IMR-90 (cell line): ENCODE results near the gene RNF41. TPM values are rescaled to one million over a fixed set of nuclear protein-coding genes. Genes with fewer than 3 reads are reported as not detected.
A peak's percentile ranks its signal among the peaks of the same experiment; 100 is the strongest.

Experiments used
- ATAC-seq: fragments of 200-7000 bp; cut with Tn5 transposase; 2 replicates; pipeline ENCODE4 v1.9.1; 2020; ENCODE audit warnings: low read depth, mild to moderate bottlenecking, moderate library complexity
- BruUV-seq: library from RNA; stranded (reverse); fragments of 400-500 nt; replicated peaks from 2 replicates; lab custom pipeline; 2021; lab: Mats Ljungman, UMichigan
- CTCF ChIA-PET: fragments of 300-600 bp; formaldehyde crosslinking; extraction: SDS; loops from one replicate; lab custom pipeline; 2021; ENCODE audit warnings: antibody characterized with exemption; lab: Yijun Ruan, JAX
- POLR2A ChIA-PET: fragments of 300-600 bp; sonication (Branson Sonifier 250); formaldehyde crosslinking; loops from one replicate; lab custom pipeline; 2022; ENCODE audit warnings: antibody characterized with exemption; ENCODE audit not compliant: unreplicated experiment; lab: Charles Lee
- DNase-seq: peaks from one replicate; pipeline ENCODE4 v3.0.0; 2013
- H2AFZ ChIP-seq: replicated peaks from 2 replicates; pipeline ENCODE3; 2013; ENCODE audit warnings: low read length, mild to moderate bottlenecking; ENCODE audit not compliant: poor library complexity
- H2AK5ac ChIP-seq: 2 replicates; pipeline ENCODE4 v1.6.1; 2013; ENCODE audit warnings: low read depth, low read length, inconsistent platforms
- H2AK9ac ChIP-seq: replicated peaks from 2 replicates; pipeline ENCODE3; 2013; ENCODE audit warnings: mild to moderate bottlenecking, low read depth, low read length, moderate library complexity; ENCODE audit not compliant: poor library complexity
- H2BK120ac ChIP-seq: 2 replicates; pipeline ENCODE4 v1.6.1; 2013; ENCODE audit warnings: low read depth, low read length, inconsistent platforms
- H2BK15ac ChIP-seq: 3 replicates; pipeline ENCODE4 v1.6.1; 2013; ENCODE audit warnings: low read depth, low read length, inconsistent platforms
- H2BK20ac ChIP-seq: 2 replicates; pipeline ENCODE4 v1.6.1; 2013; ENCODE audit warnings: low read depth, mild to moderate bottlenecking, inconsistent platforms, low read length, moderate library complexity
- H2BK5ac ChIP-seq: 2 replicates; pipeline ENCODE4 v1.6.1; 2013; ENCODE audit warnings: mild to moderate bottlenecking, low read depth, low read length, inconsistent platforms; ENCODE audit not compliant: poor library complexity, severe bottlenecking
- H3K14ac ChIP-seq: replicated peaks from 2 replicates; pipeline ENCODE4 v1.6.1; 2013; ENCODE audit warnings: low read depth, low read length, inconsistent platforms
- H3K18ac ChIP-seq: 2 replicates; pipeline ENCODE4 v1.6.1; 2013; ENCODE audit warnings: low read depth, low read length, control low read depth
- H3K23ac ChIP-seq: 2 replicates; pipeline ENCODE4 v1.6.1; 2013; ENCODE audit warnings: low read depth, low read length, inconsistent platforms
- H3K27ac ChIP-seq: 2 replicates; pipeline ENCODE4 v1.5.1; 2013; ENCODE audit warnings: mild to moderate bottlenecking, control low read depth, low read length; ENCODE audit not compliant: insufficient read depth
- H3K27me3 ChIP-seq: 2 replicates; pipeline ENCODE4 v1.6.1; 2013; ENCODE audit warnings: low read length; ENCODE audit not compliant: control insufficient read depth, insufficient read depth
- H3K36me3 ChIP-seq: 2 replicates; pipeline ENCODE4 v1.6.1; 2013; ENCODE audit warnings: low read length, mixed read lengths; ENCODE audit not compliant: control insufficient read depth, insufficient read depth
- H3K4ac ChIP-seq: 2 replicates; pipeline ENCODE4 v1.6.1; 2013; ENCODE audit warnings: low read depth, low read length, inconsistent platforms
- H3K4me1 ChIP-seq: 2 replicates; pipeline ENCODE4 v1.6.1; 2013; ENCODE audit warnings: low read length, mixed read lengths; ENCODE audit not compliant: control insufficient read depth, insufficient read depth
- H3K4me2 ChIP-seq: 2 replicates; pipeline ENCODE4 v1.6.1; 2013; ENCODE audit warnings: low read depth, mild to moderate bottlenecking, control low read depth, low read length, moderate library complexity
- H3K4me3 ChIP-seq: 2 replicates; pipeline ENCODE4 v1.5.1; 2013; ENCODE audit warnings: low read depth, mild to moderate bottlenecking, control low read depth, low read length, moderate library complexity; ENCODE audit not compliant: insufficient read depth
- H3K56ac ChIP-seq: 2 replicates; pipeline ENCODE4 v1.6.1; 2013; ENCODE audit warnings: low read length, inconsistent platforms; ENCODE audit not compliant: insufficient read depth; ENCODE audit errors: extremely low read depth
- H3K79me1 ChIP-seq, 2 experiments: 2 replicates each; pipeline ENCODE4 v1.6.1; 2013; ENCODE audit warnings: low read length in 2 of 2, inconsistent platforms in 1 of 2, low read depth in 1 of 2
- H3K9ac ChIP-seq: 2 replicates; pipeline ENCODE4 v1.6.1; 2013; ENCODE audit warnings: low read depth, low read length, control low read depth
- H3K9me1 ChIP-seq: 2 replicates; pipeline ENCODE4 v1.6.1; 2013; ENCODE audit warnings: low read length, inconsistent platforms; ENCODE audit not compliant: insufficient read depth
- H3K9me3 ChIP-seq: 2 replicates; pipeline ENCODE4 v1.6.1; 2013; ENCODE audit warnings: low read length; ENCODE audit not compliant: control insufficient read depth, insufficient read depth
- H4K20me1 ChIP-seq: 2 replicates; pipeline ENCODE4 v1.6.1; 2013; ENCODE audit warnings: low read length, inconsistent platforms; ENCODE audit not compliant: insufficient read depth
- H4K5ac ChIP-seq: 2 replicates; pipeline ENCODE4 v1.6.1; 2013; ENCODE audit warnings: mild to moderate bottlenecking, low read depth, low read length, control low read depth
- H4K8ac ChIP-seq, 2 experiments: 2 replicates each; pipeline ENCODE4 v1.6.1; 2013; ENCODE audit warnings: low read depth in 2 of 2, low read length in 2 of 2, control low read depth in 1 of 2, inconsistent platforms in 1 of 2
- H4K91ac ChIP-seq: 2 replicates; pipeline ENCODE4 v1.6.1; 2013; ENCODE audit warnings: low read depth, low read length, inconsistent platforms; ENCODE audit not compliant: insufficient read depth
- CEBPB ChIP-seq: IDR thresholded peaks from 2 replicates; pipeline ENCODE4 v1.6.1; 2012; ENCODE audit warnings: low read depth, low read length, improper control_type of control experiment
- MAFK ChIP-seq: IDR thresholded peaks from 2 replicates; pipeline ENCODE4 v1.6.1; 2012; ENCODE audit warnings: low read depth, low read length, improper control_type of control experiment
- MAZ ChIP-seq: IDR thresholded peaks from 2 replicates; pipeline ENCODE4 v1.6.1; 2012; ENCODE audit warnings: low read depth, mild to moderate bottlenecking, low read length, improper control_type of control experiment, moderate library complexity, borderline replicate concordance
- RAD21 ChIP-seq: IDR thresholded peaks from 2 replicates; pipeline ENCODE4 v1.6.1; 2012; ENCODE audit warnings: low read length, improper control_type of control experiment
- RFX5 ChIP-seq: IDR thresholded peaks from 2 replicates; pipeline ENCODE4 v1.8.0; 2012; ENCODE audit warnings: low read depth, mild to moderate bottlenecking, low read length, moderate library complexity
- SMC3 ChIP-seq: fragments of 150-350 bp; IDR thresholded peaks from 2 replicates; pipeline ENCODE4 v1.6.1; 2016; ENCODE audit warnings: low read depth, mild to moderate bottlenecking, antibody characterized with exemption, low read length, moderate library complexity
- WGBS, 2 experiments: methylation state at CpG; one replicate each; pipeline versions ENCODE4 v1.1.5 to v1.1.7; 2013; ENCODE audit warnings: missing lambda C conversion rate in 2 of 2; ENCODE audit not compliant: insufficient read length in 1 of 2; ENCODE audit errors: extremely low coverage in 2 of 2; 5-methylcytosine and 5-hydroxymethylcytosine counted together
- dilution Hi-C: fragments of 300-500 bp; cut with HindIII; formaldehyde crosslinking; loops from one replicate; pipeline ENCODE4 v1.14.3; 2018; ENCODE audit warnings: low sequenced_read_pairs; ENCODE audit not compliant: unreplicated experiment
- in situ Hi-C: fragments of 300-500 bp; cut with MboI; formaldehyde crosslinking; loops from 3 replicates; pipeline ENCODE4 v1.14.3; 2019; ENCODE audit warnings: low sequenced_read_pairs, inconsistent platforms, mixed read lengths
- intact Hi-C: fragments of 100-400 bp; cut with micrococcal nuclease; formaldehyde crosslinking; loops from 2 replicates; pipeline ENCODE4 v1.10.0; 2022
- polyA plus RNA-seq, 3 experiments: library from polyadenylated mRNA; depleted of rRNA; stranded (reverse); fragments of >200 nt; gene quantifications; 2 replicates each; pipeline ENCODE4 v1.2.3, GENCODE V29; 2012; ENCODE audit warnings: low replicate concordance in 1 of 3
- total RNA-seq: library from RNA; depleted of rRNA; stranded (reverse); fragments of >200 nt; gene quantifications from 2 replicates; pipeline ENCODE4 v1.2.3, GENCODE V29; 2012
- TF ChIP-seq, protein P1 (sequence below): conservative IDR thresholded peaks from 2 replicates; pipeline ENCODE4 v1.5.1; 2012; ENCODE audit warnings: mild to moderate bottlenecking, low read depth, low read length, improper control_type of control experiment

RNF41 gene
- total and polyA plus RNA-seq, 2 of the 4 experiments (the other 2 are of a cell fraction): 112 to 272 TPM

DNA sequence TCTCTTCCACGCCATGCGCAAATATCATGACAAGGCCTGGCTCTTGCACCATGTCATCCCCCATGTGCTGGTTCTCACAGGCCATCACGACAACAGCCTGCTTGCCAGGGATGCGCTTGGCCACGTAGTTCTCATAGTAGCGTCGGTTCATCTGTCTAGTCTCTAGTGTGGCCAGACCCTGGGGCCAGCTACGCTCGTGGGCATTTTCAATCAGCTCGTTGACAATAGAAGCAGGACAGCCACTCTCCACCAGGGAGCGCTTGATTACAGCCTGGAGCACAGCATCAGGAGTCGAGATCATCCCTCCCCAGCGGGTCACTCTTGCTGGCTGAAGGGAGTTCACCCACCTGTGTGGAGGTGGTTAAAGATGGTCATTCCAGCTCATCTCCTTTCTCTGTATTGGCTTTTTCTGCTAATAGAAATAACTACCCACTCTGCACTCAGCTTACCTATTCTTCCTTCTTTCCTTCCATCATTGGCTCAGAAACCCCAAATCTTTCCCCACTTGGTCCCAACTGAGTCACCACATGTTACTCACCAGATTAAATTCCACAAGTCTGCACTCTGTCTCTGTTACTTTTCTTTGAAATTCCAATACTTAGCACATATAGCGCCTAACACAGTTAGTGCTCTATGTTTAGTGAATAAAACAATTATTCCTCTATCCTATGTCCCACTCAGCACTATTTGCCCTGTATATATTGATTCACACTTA, 15.1 kb downstream of the RNF41 start:
- H3K27me3 ChIP-seq: no peaks in the 10 kb centered on the region
- no peak overlapping the region for H2AFZ ChIP-seq
- H4K8ac ChIP-seq: no peak overlapping the region
- H3K9me1 ChIP-seq: no peaks in the 10 kb centered on the region; the same call in 1 of the 2 replicates
- H3K4me2 ChIP-seq: no peak overlapping the region
- no peak overlapping the region for H2BK15ac ChIP-seq
- dilution Hi-C loops (no loop called here), in situ Hi-C loops (no loop called here), intact Hi-C loops (loop anchor here (2.0 kb wide), 1 partner anchor 14 kb away; the partner anchor contains the start of gene RNF41)
- H3K9ac ChIP-seq: no peak overlapping the region
- H3K56ac ChIP-seq: no peak overlapping the region
- H2BK5ac ChIP-seq: no peak overlapping the region
- no peak overlapping the region for H2BK120ac ChIP-seq
- no peaks in the 10 kb centered on the region for H3K9me3 ChIP-seq
- H3K79me1 ChIP-seq: peaks cover 10 to 36% of the 10 kb centered on the region in 2 experiments
- POLR2A ChIA-PET: interaction anchor here (1.3 kb wide), 1 partner anchor 15 kb away, joined by 4 read pairs; the partner anchor contains the start of gene RNF41
- no peak overlapping the region for H3K23ac ChIP-seq
- 79% methylated on average over 6 of the region's 14 CpGs; no CpG with 5 or more reads in 1 of the 2 experiments for WGBS, 2 experiments
- peak overlapping the region; percentile 70; the same call in 1 of the 2 replicates for H2AK5ac ChIP-seq
- peaks cover 45% of the 10 kb centered on the region for H3K36me3 ChIP-seq
- no peak overlapping the region for H3K4me3 ChIP-seq
- TF ChIP-seq RFX5 (no peak), MAFK (0 out of 2 replicates have a peak, but pooled peaks have one; percentile 10), SMC3 (peak; percentile 44), RAD21 (peak; percentile 57), CEBPB (peak; percentile 72), MAZ (no peak)
- TF ChIP-seq, protein P1, sequence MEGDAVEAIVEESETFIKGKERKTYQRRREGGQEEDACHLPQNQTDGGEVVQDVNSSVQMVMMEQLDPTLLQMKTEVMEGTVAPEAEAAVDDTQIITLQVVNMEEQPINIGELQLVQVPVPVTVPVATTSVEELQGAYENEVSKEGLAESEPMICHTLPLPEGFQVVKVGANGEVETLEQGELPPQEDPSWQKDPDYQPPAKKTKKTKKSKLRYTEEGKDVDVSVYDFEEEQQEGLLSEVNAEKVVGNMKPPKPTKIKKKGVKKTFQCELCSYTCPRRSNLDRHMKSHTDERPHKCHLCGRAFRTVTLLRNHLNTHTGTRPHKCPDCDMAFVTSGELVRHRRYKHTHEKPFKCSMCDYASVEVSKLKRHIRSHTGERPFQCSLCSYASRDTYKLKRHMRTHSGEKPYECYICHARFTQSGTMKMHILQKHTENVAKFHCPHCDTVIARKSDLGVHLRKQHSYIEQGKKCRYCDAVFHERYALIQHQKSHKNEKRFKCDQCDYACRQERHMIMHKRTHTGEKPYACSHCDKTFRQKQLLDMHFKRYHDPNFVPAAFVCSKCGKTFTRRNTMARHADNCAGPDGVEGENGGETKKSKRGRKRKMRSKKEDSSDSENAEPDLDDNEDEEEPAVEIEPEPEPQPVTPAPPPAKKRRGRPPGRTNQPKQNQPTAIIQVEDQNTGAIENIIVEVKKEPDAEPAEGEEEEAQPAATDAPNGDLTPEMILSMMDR: peak; percentile 58
- H4K5ac ChIP-seq: no peak overlapping the region
- H3K4ac ChIP-seq: no peak overlapping the region
- CTCF ChIA-PET: interaction anchor here (1.2 to 1.5 kb wide), 2 partner anchors 9 to 15 kb away, joined by 4 to 6 read pairs; partner anchors contain the start of gene RNF41
- no peak overlapping the region for H3K18ac ChIP-seq
- peak; percentile 54 for DNase-seq
- peak overlapping the region; percentile 81 for H2AK9ac ChIP-seq
- BruUV-seq: no TSS peak
- H3K4me1 ChIP-seq: peaks cover 7% of the 10 kb centered on the region
- no peak overlapping the region for H3K27ac ChIP-seq
- H4K20me1 ChIP-seq: peaks cover 13% of the 10 kb centered on the region
- ATAC-seq: peak; percentile 68
- H3K14ac ChIP-seq: no peak overlapping the region
- no peak overlapping the region for H4K91ac ChIP-seq
- H2BK20ac ChIP-seq: no peak overlapping the region
